GM19240 (cell line): Measurements from ENCODE around the gene P3H1.
"Not testable (repeated sequence)": the region's sequence is repeated elsewhere in the genome, so short reads cannot be mapped to it uniquely, and the experiment has no call there.

ENCODE experiments used
- DNase-seq: peaks from one replicate; pipeline ENCODE4 v3.0.0; 2011; ENCODE audit warnings: low spot score; ENCODE audit not compliant: insufficient read length

The P3H1 gene

GRCh38 chr1:42774928-42775526 is 8.2 kb upstream of the P3H1 start:
- DNase-seq = no peak

- no peak for DNase-seq
These were observed 6.6 kb upstream of the P3H1 start for GRCh38 chr1:42773420-42773819.

- DNase-seq = no peak
These were observed 3.0 kb upstream of the P3H1 start for GRCh38 chr1:42769811-42770210.

DNA sequence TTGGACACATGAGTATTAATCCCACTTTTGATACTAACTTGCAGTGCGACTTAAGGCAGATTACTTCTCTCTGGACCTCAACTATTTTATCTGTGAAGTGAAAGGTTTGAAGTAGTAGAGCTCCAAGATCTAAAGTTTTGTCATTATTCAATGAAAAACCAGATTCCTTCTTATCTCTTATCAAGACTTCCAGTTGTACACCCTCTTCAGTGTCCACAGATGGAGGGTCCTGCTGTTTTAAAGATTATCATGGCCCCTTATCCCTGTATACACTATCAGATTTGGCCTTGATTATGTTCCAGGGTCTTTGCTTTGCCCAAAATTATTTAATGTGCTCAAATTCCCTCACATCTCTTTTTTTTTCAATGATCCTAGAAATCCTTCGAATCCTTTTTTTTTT is 1.3 kb upstream of the P3H1 start:
- no peak for DNase-seq

DNA sequence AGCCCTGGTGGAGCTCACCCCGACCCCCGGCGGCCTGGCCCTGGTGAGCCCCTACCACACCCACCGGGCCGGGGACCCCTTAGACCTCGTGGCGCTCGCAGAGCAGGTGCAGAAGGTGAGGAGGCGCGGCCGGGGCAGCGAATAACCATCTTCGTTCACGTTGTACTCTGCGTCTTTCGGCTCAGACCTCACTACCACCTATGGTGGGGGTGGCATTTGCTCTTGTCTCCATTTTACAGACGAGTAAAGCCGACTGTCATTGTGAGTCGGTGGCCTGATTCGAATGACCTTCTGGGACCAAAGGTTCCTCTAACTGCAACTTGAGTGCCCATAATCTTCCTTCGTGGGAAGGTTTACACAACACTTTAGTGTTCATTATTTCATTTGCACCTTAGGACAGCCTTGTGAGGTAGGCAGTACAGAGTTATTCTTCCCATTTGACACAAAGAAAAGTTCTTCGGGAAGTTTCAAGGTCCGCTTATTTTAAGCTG is 727 bp upstream of the P3H1 start:
- no peak for DNase-seq

GRCh38 chr1:42765832-42766740 is 742 bp downstream of the P3H1 start:
- DNase-seq = no peak

DNA sequence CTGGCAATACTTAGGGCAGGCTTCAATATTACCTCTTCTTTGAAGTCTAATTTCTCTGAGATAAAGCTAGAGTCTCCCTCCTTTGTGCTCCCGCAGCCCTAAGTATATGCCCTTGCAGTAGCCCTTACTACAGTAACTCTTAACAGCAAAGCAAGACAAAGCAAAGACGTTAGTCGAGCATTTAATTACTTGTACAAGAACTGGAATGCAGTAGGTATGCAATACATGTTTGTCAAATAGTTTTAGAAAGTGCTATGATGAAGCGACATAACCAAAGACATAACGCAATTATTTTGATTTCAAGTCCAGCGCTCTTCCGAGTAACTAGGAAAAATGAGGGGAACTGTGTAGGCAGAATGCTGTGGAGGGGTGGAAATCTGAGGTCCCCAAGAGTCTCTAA is 1.6 kb downstream of the P3H1 start:
- no peak for DNase-seq

- DNase-seq = no peak
These were observed 4.6 kb downstream of the P3H1 start for GRCh38 chr1:42762269-42762668.

GRCh38 chr1:42761567-42761966 is 5.3 kb downstream of the P3H1 start:
- no peak for DNase-seq

GRCh38 chr1:42759114-42759513 is 7.7 kb downstream of the P3H1 start:
- DNase-seq = no peak

GRCh38 chr1:42758641-42759040 is 8.2 kb downstream of the P3H1 start:
- DNase-seq = no peak

DNA sequence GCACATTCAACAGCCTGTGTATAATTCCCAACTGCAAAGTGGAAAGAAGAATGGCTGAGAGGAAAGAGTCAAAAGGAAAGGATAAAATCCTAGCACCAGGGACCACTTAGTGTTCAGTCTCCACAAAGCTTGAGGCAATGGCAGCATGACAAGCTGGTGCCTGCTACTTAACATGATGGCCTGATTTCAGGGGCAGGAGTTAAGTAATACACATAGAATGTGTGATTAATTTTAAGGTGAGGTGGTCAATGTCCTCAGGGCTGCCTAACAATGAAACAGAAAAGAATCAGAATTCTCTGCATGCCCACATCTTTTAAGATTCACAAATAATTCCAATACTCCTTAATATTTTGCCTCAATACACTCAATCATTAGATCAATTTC is 8.9 kb downstream of the P3H1 start:
- DNase-seq = no peak

DNA sequence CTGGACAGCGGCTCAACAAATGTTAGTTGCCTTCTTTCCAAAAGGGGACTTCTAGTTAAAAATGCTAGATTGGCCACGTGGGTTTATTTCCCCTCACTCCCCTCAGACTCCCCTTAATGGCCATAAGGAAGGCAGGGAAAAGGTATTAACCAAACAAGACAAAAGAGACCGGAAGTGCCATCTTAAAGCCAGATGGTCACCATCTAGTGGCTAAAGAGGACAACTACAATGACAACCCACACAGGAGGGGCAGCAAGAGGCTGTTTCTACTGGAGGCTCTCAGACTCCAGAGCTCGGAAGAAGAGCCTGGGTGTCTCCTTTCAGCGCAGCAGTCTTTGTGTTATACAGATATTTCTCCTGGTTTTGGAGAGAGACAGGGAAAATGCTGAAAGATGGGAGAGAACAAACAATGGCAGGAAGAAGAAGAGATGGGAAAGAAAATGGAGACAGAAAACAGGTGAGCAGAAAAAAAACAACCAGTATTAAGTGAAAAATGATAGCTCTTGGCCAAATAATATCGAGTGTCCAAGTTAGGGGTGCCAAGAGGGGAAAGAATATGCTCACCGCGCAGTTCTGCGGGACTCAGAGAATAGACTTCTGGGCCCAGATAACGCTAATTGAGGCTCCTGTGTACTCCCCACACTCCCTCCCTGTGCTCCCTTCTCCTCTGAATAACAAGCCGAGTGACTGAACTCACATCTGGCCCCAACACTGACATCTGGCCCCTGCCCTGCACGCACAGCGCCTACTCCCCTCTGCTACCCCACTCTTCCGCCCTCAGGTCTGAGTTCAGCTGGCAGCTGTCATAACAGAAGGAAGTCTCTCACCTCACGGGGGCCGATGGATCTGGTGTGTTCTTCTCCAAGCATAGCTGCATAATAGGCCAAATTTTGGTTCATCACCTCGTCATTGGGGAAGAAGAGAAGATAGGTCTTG is 9.6 kb downstream of the P3H1 start:
- DNase-seq = peak; percentile 64

DNA sequence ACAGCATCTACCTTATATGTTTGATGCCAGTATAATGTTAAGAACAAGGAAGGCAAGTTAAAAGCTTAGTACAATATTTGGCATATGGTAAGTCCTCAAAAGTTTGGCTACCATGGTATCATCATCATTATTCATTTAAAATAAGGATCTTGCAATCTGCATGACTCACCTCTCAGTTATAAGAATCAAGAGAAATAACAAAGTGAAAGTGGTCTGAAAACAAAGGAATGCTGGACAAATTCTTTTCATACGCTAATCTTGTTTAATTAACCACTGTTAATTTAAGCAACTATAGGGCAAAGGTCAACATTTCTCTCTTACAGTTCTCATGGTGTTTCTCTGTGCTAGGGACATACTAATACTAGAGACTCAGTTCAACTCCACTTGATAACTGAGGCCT is 13.8 kb downstream of the P3H1 start:
- DNase-seq = no peak

GRCh38 chr1:42752284-42752683 is 14.5 kb downstream of the P3H1 start:
- no peak for DNase-seq

DNA sequence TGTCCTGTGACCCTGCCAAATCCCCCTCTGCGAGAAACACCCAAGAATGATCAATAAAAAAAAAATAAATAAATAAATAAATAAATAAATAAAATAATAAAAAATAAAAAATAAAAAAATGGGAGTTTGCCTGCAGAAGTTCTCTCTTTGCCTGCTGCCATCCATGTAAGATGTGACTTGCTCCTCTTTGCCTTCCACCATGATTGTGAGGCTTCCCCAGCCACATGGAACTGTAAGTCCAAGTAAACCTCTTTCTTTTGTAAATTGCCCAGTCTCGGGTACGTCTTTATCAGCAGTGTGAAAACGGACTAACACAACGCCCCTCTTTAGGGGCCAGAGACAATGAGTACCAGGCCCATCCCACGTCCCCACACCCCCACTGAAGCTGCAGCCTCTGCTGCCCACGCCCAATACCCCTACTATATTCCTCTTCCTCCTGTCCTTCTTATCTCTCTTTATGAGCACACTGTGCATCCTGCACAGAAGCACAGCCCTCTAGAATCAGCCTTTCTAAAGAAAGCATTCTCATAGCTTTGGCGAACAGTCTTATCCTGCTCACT is 15.2 kb downstream of the P3H1 start:
- DNase-seq = not testable (repeated sequence)

- no peak for DNase-seq
These were observed 16.8 kb downstream of the P3H1 start for GRCh38 chr1:42750041-42750440.

DNA sequence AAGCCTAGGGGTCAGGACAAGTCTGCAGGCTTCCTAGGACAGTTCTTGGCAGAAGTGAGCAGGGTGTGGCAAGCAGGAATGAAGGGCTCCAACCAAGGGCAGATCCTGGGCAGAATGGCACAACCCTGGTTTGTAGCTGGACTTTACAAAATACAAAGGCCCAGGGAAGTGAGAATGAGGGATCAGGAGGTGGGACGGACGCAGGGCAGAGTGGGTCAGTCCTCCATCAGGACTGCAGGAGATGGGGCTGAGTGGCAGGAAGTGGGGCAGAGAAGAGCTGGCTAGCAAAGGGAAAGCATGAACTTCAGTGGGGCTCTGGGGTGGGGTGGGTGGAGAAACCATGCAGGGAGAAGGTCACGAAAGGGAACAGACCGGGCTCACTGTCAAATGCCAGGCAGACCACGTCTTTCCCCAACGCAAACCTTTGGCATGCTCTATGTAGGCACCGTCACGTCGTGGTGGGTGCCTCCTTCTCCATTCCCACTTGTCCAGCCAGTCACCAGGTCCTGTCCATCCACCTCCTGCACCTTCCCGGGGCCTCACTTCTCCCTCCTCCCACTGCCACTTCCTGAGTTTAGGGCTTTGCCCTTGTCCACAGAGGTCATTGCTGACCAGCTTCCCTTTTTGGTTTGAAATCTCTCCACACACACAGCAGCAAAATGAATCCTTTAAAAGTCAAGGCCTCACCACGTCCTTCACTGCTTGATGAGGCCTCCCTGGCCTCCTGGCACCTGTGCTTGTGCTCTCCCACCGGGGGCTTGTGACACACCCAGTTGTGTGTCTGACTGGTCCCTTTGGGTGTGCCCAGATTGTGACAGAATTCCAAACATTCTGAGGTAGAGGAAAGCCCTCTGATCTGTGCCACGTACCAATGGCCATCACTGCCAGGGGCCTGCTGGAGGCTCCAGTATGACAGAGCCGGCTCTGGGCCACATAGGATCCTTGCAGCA is 18.1 kb downstream of the P3H1 start:
- DNase-seq = no peak

DNA sequence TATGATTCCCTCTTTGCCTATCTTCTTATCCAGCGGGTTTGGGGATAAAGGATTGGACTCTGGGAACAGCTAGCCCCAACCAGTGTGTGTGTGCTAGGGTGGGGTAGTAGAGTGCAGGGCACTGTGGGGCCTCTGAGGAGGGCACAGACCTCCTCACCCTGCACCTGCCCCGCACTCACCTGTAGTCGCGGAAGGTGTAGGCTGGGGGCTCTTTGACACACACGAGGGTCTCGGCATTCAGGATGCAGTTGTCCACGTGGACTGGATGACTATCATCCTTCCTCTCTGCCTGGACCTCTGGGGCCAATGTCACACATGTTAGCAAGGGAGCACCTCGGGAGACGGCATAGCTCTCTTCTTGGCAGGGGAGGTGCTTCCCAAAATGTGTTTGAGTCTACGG is 18.8 kb downstream of the P3H1 start:
- no peak for DNase-seq

GRCh38 chr1:42747125-42747524 is 19.7 kb downstream of the P3H1 start:
- peak; percentile 49 for DNase-seq
